ENCODE measurements around the gene PPP2R3A. TPM values are rescaled to one million over a fixed set of nuclear protein-coding genes. Genes with fewer than 3 reads are reported as not detected.
"Not testable (repeated sequence)": the region's sequence is repeated elsewhere in the genome, so short reads cannot be mapped to it uniquely, and the experiment has no call there.

Gene PPP2R3A
- polyA plus RNA-seq, 4 donors, result 19.8 to 26.9 (median 24.4) TPM

- no peak for DNase-seq (ENCODE audit: low read depth in 4 of 4, low spot score in 3 of 4)
Measured at GRCh38 chr3:136189043-136189442, 223.5 kb downstream of the PPP2R3A start.

DNA sequence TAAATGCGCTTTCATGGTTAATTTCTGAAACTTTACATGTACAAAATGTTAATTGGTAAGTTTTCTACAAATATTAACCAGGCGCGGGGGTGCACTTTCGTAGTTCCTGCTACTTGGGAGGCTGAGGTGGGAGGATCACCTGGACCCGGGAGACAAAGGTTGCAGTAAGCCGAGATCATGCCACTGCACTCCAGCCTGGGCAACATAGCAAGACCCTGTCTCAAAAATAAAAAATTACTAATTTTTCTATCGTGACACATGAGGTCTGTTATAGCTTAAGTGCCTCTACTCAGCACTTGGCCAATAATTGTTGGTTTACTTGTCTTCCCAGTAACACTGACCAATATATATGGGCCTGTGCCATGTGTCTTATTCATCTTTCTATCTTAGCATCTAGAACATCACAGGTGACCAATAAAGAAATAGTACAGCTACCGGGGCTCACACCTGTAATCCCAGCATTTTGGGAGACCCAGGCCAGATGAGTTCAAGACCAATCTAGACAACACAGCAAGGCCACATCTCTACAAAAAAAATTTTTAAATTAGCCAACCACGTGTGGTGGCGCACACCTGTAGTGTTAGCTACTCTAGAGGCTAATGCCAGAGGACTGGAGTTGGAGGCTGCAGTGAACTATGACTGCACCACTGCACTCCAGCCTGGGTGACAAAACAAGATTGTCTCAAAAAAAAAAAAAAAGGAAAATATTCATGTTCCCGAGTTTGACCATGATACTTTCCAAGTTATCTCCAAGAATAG is 224.5 kb downstream of the PPP2R3A start:
- no peak for DNase-seq (ENCODE audit: low read depth in 4 of 4, low spot score in 3 of 4)

- not testable (repeated sequence) for DNase-seq (ENCODE audit: low read depth in 4 of 4, low spot score in 3 of 4)
Measured at GRCh38 chr3:136192195-136192594, 226.7 kb downstream of the PPP2R3A start.

GRCh38 chr3:136192831-136193230 is 227.3 kb downstream of the PPP2R3A start:
- no peak for DNase-seq (ENCODE audit: low read depth in 4 of 4, low spot score in 3 of 4)

GRCh38 chr3:136193278-136194054 is 227.9 kb downstream of the PPP2R3A start:
- DNase-seq (ENCODE audit: low read depth in 4 of 4, low spot score in 3 of 4), result no peak

DNA sequence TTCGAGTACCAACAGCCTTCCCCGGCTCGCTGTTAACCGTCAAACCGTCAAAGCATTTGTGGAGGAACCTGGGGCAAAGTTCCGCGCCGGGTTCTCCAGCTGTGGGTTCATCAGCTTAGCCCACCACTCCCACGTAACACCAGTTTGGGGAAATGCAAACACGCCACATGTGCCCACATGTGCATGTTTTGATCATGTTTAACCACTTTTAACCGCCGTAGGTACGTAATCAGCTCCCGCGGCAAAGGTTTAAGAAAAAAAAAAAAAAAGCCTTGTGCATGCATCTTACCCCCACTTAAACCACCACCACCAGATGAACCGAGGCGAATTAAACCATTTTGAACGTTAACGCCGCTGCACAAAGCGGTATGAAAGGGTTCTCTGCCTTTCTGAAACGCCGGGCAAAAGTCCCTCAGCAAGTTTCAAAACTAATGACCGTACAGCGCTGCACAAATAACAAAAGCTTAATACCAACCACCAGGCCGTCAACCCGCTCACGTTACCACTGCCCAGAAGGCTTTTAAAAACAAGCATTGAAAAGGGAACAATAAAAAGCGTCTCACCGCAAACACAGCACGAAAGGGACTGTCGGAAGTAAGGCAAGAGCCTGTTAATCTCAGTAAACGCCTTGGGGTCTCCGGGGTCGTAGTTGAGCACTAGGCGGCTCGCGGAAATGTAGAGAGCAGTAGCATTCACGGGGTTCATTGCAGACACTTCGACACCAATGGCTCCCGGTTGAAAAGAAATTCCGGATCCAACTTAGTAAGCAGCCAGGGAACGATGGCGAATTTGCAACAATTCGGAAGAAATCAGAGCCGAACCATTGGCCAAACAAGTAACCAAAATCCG is 229.1 kb downstream of the PPP2R3A start:
- DNase-seq (ENCODE audit: low read depth in 4 of 4, low spot score in 3 of 4), result peak in 1 of 4 donors; percentile 34

GRCh38 chr3:136195258-136196063 is 229.9 kb downstream of the PPP2R3A start:
- peak in 1 of 4 donors; percentile 58 for DNase-seq (ENCODE audit: low read depth in 4 of 4, low spot score in 3 of 4)

DNA sequence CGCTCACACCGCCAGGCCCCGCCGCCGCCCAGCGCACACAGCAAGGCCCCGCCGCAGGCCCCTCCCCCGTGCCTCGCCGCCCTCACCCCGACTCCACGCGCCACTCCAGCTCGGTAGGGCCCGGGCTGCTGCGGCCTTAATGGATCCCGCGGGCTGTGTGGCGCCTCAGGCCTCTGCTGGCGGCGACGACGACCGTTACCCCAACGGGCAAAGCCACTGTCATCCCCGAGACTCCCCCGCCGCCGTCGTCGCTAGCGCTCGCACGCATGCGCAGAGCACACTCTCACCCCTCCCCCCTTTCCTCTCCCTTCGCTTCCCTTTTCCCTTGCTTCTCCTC is 230.5 kb downstream of the PPP2R3A start, which contains the start of gene MSL2:
TSS of gene MSL2 (minus strand) at position 272 of the 337 bp plus-strand sequence. CDS start 1,222 bp downstream, outside the sequence.
- DNase-seq (ENCODE audit: low read depth in 4 of 4, low spot score in 3 of 4), result peak in 1 of 4 donors; percentile 52

DNA sequence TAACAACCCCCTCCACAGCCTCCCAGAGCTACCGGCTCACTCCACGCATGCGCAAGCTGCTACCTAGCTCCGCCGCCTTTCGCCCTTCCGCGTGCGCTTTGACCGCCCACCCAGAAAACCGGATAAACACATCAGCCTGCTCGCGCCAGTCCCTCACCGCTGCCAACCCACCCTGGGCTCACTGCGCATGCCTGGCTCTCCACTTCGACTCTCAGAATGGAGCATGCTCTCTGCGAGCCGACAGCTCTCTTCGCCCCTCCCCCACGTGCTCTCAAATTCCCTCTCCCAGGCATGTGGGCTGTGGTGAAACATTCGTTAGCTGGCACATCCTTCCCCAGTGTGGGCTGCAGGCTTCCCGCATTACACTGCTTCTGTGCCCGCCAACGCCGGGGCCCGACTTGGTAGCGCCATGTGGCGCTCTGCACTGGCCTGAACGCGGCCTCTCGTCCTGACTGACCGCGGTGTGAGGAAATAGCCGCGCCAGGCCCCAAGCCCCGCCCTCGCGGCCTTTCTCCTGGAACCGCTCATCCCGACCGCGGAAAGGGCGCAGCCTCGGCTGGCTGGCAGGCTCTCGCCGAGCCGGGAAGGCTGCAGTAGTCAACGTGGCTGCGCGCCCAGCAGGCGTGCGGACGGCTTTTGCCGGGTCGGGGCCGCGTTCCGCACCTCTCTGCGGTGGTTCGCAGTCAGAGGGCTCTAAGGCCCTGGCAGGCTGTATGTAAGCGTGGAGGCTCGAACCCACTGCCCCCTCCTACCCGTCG is 231.1 kb downstream of the PPP2R3A start:
- DNase-seq (ENCODE audit: low read depth in 4 of 4, low spot score in 3 of 4), result peak; percentile 99 to 100 (median 100)

GRCh38 chr3:136197159-136197793 is 231.7 kb downstream of the PPP2R3A start:
- DNase-seq (ENCODE audit: low read depth in 4 of 4, low spot score in 3 of 4), result no peak

Other genes with a start within 250 kb of the PPP2R3A start
- gene MSL2, start 230.6 kb downstream of the PPP2R3A start, polyA plus RNA-seq (ENCODE audit: insufficient read length in 4 of 4), result 10 to 100 TPM; 43.8 to 52.4 (median 48.4) TPM